GM18517 (cell line): ENCODE measurements around the gene DNAJC15.

Experiments used
- ATAC-seq: cut with Tn5 transposase; IDR thresholded peaks from one replicate; pipeline ENCODE4 v1.9.1; 2021; ENCODE audit warnings: mild to moderate bottlenecking, moderate library complexity; ENCODE audit not compliant: unreplicated experiment

DNAJC15 gene

DNA sequence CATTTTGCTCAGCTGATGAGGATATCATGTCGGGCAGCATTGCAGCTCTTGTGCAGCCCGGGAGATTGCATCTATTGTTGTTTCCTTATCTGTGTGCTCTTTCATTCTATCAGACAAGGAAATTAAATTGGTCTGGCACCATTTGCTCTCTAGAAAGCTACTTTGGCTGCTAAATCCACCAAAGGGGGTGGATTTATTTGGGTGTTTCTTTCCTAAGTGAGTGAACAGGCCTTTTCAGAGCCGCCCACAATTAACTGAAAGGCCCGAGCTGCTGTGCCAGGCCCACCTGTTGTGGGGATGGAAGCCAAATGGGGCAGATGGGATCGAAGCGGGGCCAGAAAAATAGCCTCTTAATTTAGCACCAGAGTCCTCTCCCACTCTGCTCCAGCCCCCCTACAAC lies 99.4 kb downstream of the DNAJC15 start:
- ATAC-seq: no peak

DNA sequence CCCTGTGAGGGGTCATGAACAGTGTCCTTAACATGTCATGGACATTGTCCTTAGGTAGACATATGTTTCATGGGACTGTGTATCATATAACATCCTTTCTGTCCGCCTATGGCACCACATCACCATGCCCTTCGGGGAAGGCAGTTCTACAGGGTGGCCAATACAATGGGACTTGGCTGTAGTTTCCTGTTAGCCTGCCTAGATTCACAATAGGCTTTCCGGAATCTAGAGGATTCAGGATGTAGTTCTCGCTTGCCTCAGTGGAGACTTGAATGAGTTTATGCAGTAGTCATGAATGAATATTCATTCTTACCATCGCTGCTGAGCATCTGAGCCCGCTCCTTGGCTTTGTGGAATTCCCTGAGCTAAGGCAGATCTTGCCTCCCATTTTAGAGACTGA lies 100.5 kb downstream of the DNAJC15 start:
- no peak for ATAC-seq

DNA sequence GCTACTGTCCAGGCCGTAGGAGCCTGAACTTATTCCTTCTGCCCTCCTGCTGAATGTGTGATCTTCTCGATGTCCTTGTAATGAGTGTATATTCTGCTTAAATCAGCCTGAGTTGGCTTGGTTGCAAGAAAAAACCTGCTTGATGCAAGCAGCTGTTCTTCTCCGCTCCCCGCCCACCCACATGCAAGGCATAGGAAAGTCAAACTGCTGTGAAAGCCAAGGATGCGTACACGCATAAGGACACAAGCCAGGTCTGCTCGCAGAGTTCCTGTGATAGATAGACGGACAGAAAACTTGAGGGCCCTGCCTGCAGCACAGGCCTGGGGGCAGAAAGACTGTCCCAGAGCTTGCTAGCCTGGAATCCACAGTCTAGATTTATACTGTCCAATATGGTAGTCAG lies 101.1 kb downstream of the DNAJC15 start:
- ATAC-seq: no peak

DNA sequence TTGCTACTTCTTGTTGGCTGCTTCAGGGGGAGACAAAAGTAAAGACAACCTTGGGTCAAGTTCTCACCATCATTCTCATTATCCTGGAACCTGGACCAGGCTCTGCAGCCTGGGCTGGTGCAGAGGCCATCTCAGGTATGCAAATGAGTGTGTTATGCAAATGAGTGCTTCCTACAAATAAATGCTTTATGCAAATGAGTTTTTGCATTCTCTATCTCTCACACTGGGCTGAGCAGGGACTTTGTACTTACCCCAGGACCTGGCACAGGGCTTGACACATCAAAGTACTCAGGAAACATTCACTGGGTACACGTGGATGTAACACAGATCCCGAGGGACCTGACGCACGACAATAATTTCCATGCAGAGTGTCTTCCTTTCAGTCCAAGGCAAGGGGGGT lies 103.0 kb downstream of the DNAJC15 start:
- peak; percentile 55 for ATAC-seq

DNA sequence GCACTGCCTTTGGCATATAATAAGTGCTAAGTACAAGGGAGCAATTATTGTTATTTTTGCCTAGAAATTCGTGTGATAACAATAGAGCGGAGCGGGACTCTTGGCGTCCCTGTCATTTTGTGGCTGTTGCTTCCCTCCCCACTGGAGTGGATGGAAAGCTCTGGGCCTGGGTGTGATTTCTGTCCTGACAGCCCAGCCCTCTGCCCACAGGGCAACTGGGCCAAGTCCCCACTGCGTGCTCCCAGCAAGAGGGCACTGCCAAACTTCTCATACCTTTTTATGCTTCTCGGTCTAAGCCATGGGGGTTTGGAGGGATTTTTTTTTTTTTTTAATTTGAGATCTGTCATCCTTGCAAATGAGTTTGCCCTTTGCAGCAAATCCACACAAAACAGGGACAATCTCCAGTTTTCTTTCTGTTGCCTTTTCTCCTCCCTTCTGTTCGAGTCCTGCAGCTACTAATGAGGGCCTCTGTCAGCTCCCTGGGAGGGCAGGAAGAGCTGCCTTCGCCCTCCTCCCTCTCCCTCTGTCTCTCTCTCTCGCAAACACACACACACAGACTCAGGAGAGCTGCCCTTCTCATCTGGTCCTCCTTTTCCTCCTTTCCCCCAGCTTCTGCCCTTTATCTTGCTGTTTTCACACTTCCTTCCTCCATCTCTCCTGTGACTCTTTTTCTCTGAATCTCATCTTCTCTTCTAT lies 103.9 kb downstream of the DNAJC15 start:
- ATAC-seq: peak; percentile 3

DNA sequence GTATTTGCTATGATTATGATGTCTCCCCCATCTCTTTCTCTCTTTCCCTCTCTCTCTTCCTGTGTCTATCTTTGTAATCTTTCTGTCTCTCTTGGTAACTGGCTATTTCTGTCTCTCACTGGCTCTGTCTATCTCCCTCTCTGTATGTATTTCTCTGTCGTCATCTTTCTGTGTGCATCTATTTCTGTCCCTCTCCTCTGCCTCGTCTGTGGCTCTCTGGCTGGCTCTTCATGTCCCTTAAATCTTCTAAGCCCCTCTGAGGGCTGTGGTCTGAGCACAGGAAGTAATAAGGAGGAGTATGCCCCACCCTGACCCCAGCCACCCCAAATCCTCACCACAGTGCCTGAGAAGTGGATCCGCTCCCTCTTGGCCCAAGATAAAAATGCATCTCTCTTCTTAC lies 104.4 kb downstream of the DNAJC15 start:
- peak; percentile 57 for ATAC-seq

DNA sequence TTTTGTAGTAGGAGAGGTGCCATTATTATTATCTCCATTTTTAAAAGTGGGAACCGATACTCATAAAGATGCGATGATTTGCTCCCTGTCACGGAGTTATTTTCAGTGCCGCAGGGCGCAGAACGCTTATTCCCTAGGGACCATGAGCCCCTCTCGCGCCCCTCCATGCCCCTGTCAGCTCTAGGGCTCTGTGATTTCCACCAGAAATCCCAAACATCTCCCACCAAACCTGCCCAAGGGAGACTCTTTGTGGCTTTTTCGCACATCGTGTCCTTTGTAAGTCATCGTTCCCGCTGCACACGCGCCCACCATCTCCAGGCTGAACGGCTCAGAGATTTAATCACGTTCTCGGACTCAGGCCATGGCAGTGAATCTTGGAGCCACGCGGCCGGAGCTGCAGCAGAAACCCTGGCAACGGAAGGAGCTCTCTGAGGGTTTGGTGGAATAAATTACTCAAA lies 105.1 kb downstream of the DNAJC15 start:
- ATAC-seq: no peak

DNA sequence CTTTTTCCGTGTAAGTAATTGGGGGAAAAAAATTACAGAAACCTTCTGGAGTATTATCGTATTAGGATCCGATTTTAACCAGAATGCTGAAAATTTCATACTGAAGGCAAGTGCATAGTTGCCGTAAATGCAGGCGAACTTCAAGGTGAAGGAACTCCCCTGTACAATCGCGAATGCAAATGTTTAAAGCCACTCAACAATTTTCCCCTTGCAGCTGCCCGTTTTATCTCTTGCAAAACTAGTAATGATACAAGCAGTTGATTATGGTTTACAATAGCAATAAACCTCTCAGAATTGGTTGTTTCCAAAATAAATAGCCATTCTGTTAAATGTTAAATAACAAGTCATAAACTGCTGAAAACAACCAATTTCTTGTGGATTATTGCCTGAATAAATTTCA lies 105.7 kb downstream of the DNAJC15 start:
- no peak for ATAC-seq

DNA sequence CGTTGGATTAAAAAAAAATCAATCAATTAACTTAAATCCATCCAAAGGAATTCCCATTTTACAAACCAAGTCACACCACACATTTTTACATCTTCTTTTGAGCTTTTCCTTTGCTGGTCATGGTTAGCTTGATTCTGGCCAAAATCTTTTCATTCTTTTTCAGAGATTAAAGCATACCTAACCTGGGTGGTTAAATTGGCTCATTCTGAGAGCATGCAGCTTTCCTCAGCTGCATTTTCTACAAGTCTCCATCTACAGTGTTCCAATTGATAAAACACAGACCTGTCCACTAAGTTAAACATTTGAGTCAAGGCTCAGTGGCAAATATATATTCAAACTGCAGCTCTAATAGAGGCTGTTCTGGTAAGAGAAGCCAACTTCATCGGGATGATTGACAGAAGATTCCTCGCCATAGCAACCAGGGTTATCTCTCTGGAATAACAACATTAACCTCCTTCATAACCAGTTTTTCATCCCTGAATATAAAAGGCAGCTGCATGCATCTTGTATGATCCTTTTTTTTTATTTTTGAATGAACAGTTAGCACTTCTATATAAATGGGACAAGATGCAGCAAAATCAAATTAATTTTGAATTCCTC lies 106.2 kb downstream of the DNAJC15 start:
- no peak for ATAC-seq

DNA sequence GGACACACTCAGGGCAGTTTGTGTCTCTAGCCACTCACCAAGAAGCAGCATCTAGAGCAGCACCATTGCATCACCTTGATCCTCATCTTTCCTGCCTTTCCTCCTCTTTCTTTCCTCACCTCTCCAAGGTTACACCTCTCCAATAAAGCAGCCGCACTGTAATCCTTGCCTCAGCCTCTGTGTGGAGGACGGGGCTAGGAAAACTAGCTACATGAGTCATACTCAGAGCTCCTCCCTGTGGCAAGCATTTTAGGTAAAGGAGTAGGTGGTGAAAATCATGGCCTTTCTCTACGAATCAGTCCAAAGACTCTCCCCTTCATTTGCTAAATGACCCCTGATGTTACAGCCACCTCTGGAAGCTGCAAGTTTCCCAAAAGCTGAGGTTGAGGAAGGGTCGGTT lies 108.9 kb downstream of the DNAJC15 start:
- no peak for ATAC-seq

DNA sequence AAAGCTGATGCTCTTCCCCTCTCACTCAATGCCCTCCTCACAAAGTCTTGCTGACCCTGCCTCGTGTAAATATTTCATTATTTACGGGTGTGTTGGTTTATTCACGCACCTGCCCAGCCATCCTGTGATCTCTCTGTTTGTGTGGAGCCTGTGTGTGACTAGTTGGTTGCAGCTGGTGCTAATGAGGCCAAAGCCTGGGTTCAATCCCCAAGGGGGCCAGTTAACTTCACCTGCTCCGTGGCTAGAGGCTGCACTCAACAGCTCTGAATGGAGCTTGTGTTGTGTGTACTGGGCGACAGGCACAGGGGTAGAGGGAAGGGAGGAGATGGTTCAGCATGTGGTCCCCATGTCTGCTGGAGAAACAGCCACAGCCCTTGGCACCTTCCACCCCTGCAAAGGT lies 109.5 kb downstream of the DNAJC15 start:
- ATAC-seq: no peak

DNA sequence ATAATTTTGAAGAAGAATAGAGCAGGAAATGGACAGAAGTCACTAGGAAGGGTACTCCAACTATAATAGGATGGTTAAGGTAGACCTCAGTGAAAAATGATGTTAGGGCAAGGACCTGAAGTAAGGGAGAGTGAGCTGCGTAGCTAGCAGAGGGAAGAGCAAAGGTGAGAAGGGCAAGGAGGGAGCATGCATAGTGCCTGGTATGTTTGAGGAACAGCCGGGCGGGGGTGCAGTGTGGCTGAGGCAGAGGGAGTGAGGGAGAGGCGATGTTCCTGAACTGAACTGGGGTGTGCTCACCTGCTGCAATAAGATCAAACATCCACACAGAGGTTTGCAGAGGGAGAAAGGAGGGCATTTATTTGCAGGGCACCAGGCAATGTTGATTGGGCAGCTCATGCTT lies 110.4 kb downstream of the DNAJC15 start:
- no peak for ATAC-seq

DNA sequence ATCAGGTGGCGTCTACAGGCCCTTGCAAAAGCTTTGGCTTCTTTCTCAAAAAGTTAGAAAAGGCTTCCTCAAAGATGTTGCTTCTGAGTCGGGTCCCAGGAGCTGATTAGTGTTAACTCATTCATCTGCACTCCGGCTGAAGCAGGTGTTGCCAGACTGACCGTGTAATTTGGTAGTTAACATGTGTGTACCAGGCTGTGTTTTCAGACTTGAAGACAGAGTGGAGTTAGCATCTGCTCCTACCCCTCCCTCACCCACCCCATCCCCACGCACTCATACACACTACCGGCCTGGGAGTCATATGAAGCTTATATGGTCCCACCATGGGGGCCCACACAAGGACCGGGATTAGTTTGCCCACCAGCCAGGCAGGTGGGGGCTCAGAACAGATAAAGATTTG lies 111.5 kb downstream of the DNAJC15 start:
- ATAC-seq: no peak

DNA sequence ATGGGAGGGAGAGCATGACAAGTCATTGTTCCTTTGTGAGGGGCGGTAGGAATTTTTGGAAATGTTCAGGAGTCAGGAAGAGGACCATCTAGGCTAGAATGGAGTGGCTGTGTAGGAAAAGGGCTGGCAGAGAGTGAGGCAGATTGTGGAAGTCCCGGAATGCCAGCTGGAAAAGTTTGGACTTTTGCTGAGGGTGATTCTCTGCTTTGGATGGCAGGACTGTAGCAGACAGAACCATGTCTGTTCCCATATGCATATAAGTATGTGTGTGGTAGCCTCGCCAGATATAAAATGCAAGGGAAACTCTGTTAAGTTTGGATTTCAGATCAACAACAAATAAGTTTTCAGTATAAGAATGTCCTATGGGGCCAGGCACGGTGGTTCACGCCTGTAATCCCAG lies 112.1 kb downstream of the DNAJC15 start:
- no peak for ATAC-seq

DNA sequence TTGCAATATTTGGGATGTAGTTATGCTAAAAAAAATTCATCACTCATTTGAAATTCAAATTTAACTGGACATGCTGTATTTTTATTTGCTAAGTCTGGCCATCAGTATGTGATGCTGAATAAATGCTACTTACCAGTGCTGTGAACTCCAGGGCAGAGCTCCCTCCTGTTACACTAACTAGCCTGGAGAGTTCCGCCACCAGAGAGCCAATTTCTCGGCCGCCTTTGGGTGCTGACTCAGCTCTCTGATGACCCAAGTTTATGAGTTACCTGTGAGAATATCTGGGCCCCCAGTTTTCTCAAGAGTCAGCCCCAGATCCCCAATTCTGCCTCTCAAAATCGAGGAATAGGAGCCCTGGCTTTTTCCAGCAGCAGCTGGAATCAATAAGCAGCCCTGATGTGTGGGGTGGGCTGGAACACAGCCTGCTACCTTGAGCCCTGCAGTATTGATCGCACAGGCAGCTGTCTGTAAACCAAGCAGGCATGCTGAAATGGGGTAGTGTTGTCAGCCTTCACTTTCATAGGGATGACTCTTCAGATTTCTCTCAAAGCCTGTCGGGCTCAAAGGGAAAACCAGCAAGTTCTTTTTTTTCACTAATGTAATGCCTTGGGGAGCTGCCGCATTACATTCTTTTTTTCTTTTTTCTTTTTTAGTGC lies 113.7 kb downstream of the DNAJC15 start:
- no peak for ATAC-seq

DNA sequence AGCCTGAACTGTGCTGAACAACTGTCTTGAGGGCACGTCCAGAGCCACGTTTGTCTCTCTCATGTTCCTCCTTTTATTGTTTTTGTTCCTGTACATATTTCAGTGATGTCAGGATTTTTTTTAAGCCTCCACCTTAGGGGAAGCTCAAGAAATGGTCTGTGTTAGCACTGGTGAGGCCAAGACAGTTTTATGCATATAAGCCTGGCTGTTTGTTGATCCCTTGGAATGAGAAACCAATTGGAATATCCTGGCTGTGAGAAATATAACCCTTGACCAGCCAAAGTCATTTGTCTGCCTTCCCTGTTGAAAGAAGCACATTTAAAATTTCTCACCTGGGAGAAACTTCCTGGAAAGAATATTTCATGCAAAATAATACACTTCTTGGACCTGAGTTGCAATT lies 115.8 kb downstream of the DNAJC15 start:
- no peak for ATAC-seq

DNA sequence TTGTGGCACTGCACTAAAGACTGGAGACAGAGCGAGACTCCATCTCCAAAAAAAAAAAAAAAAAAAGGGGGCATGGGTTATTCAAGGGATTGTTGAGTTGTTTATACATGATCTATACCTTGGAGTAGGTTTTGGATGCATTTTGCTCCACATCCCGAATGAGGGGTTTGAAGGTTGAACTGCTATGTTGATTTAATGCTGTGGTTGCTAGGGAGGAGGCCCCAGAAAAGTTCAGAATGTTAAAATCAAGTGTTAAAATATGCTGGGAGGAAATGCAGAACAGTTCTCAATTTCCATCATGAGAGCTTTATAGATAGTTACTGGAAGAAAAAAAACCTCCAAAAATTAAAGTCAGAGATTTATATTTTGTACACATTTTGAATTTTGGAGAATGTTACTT lies 116.5 kb downstream of the DNAJC15 start:
- no peak for ATAC-seq

DNA sequence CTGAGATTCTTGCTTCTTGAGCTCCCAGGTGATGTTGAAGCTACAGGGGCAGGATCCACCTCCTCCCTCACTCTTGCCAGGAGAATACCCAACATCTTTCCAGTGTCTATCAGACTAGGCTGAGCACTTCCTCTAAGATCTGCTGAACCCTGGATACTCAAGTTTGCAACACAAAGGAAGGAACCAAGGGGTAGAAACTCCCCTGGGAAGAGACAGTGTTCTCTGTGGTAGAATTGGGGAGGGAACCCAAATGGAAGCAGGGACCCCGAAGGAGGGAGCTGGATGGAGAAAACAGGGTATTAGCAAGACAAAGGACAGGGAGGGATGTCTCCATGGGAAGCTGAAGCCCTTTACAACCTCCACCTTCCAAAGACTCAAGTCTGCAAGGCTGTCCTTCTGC lies 117.6 kb downstream of the DNAJC15 start:
- ATAC-seq: no peak

DNA sequence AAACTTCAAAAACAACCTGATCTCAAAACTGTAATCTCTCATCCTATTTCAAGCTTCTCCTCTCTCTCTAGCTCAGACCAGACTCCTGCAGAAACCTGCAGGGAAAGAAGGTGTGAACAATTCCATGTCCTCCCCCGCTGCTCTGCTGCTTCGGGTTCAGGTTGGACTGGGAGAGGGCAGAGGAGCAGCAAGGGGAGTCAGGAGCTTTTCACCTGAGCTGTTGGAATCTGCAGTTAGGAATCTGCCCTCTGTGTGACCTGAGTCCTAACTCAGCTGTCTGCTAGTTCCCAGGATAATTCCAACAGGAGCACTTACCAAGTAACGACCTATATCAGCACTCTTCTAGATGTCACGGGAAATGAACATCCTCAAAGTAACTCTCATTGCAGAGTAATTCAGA lies 118.3 kb downstream of the DNAJC15 start:
- no peak for ATAC-seq

DNA sequence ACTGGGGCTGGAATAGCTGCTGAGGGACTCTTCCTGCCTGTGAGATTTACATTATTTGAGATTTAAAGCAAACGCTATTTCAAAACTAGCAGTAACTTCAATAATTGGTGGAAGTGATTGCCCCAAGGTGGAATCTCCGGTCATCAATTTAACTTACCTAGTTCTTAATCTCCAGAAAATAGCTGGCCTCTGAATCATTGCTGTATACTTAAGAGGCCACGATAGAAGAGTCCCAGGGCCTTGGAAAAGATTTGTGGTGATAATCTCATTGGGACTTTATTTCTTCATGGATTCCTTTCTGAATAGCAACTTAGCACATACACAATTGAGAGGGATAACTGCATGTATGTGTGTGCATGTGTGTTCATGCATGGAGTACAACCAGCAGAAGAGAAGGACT lies 120.2 kb downstream of the DNAJC15 start:
- no peak for ATAC-seq

DNA sequence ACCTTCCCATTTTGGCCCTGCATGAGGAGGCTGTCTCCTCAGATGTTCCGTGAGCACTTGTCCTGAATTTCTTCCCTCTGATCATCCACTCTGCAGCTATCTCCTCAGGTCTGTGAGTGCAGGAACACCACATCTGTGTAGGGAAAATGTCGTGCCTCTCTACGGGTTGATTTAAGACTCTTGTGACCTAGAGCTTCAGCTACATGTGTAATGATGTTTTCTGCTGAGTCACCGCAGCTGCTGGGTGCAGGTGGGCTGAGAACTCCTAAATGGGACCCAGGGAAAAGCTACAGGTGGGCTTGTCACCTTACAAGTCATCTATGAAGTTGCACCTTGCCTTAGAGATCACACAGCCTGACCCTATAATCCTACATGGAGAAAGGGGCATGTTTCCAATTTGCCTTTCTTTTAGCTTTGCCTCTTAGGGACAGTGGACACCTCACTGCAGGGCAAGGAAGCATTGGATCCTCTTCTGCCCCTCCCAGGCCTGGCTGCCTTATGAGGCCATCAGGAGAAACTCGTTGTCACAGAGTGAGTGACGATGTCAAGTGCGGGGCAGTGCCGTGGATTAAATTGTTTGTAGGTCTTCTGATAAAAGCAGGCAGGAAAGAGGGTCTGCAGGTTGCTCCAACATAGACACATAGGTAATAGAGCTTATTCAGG lies 122.3 kb downstream of the DNAJC15 start:
- ATAC-seq: no peak

DNA sequence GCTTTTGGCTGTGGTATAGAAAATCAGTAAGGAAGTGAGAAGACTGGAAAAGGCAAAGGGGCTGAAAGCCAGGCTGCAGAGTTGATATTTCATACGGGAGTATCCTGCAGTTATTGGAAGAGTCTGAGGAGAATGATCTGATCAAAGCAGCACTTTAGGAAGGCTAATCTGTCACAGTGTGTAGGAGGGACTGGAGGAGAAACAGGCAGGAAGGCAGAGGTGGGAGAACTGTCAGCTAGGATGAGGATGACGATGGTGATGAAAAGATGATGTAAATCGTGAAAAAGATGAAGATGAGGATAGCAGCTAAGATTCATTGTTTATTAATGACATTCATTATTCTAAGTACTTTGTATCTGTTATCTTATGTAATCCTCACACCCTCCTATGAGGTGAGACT lies 123.0 kb downstream of the DNAJC15 start:
- no peak for ATAC-seq
